ENCODE data around the gene EML4. TPM values are rescaled to one million over a fixed set of nuclear protein-coding genes. Genes with fewer than 3 reads are reported as not detected.

Gene EML4
- total and polyA plus RNA-seq, 9 of the 15 experiments (the other 6 are each of a cell fraction or from before 2014, with no cell fraction given), result 14.7 to 48.3 (median 36.5) TPM

- no peak for TF ChIP-seq CEBPG (CRISPR knock-in tag; IDR thresholded peaks at IDR 0.05)
- no peak for TF ChIP-seq CEBPG (tag; conservative IDR thresholded peaks at IDR 0.05 in 1 of 2, IDR thresholded peaks at IDR 0.05 in 1 of 2)
- no peak for TF ChIP-seq ATF1 (CRISPR knock-in tag; IDR thresholded peaks at IDR 0.05)
- peak; percentile 89 for TF ChIP-seq ATF1 (tag; IDR thresholded peaks at IDR 0.05)
- TF ChIP-seq, protein P1, sequence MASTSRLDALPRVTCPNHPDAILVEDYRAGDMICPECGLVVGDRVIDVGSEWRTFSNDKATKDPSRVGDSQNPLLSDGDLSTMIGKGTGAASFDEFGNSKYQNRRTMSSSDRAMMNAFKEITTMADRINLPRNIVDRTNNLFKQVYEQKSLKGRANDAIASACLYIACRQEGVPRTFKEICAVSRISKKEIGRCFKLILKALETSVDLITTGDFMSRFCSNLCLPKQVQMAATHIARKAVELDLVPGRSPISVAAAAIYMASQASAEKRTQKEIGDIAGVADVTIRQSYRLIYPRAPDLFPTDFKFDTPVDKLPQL (IDR thresholded peaks at IDR 0.05; ENCODE audit: extremely low read depth, insufficient read length), result no peak
- peak; percentile 66 for TF ChIP-seq POLR2B (IDR thresholded peaks at IDR 0.05; ENCODE audit: low read depth, partially characterized antibody)
- TF ChIP-seq TAL1 (IDR thresholded peaks at IDR 0.05), result peak; percentile 40
- peak; percentile 91 for TF ChIP-seq C11orf30 (IDR thresholded peaks at IDR 0.05; ENCODE audit: low read depth)
- peak; percentile 32 to 83; a peak in 2 of 4 replicates for TF ChIP-seq SIN3A (IDR thresholded peaks at IDR 0.05; ENCODE audit: borderline replicate concordance in 2 of 2, control insufficient read depth in 1 of 2, low read depth in 2 of 2, low read length in 2 of 2)
- no peak for TF ChIP-seq ARID3A (IDR thresholded peaks at IDR 0.05; ENCODE audit: borderline replicate concordance, low read depth, low read length)
- TF ChIP-seq SRSF7 (optimal IDR thresholded peaks at IDR 0.05; ENCODE audit: low read depth, low read length), result no peak
- no peak for TF ChIP-seq ID3 (CRISPR knock-in tag; IDR thresholded peaks at IDR 0.05)
- TF ChIP-seq ID3 (tag; IDR thresholded peaks at IDR 0.05), result peak; percentile 68; the same call in 1 of the 2 replicates
- TF ChIP-seq KAT7 (CRISPR knock-in tag; IDR thresholded peaks at IDR 0.05; ENCODE audit: borderline replicate concordance), result peak; percentile 67; the same call in 1 of the 2 replicates
- no peak for TF ChIP-seq TCF7L2 (IDR thresholded peaks at IDR 0.05; ENCODE audit: low read depth, low read length)
- TF ChIP-seq NCOA2 (IDR thresholded peaks at IDR 0.05; ENCODE audit: partially characterized antibody in 2 of 2), result peak in 1 of 2 experiments; percentile 98
- no peak for TF ChIP-seq ZNF445 (CRISPR knock-in tag; IDR thresholded peaks at IDR 0.05; ENCODE audit: low read depth)
- TF ChIP-seq E2F1 (CRISPR knock-in tag; IDR thresholded peaks at IDR 0.05), result 0 out of 2 replicates have a peak, but pooled peaks have one; percentile 59
- no peak for TF ChIP-seq GATAD2B (IDR thresholded peaks at IDR 0.05; ENCODE audit: borderline replicate concordance)
- 0 out of 2 replicates have a peak, but pooled peaks have one; percentile 13 for TF ChIP-seq EP300 (IDR thresholded peaks at IDR 0.05; ENCODE audit: low read length)
- TF ChIP-seq NFE2 (IDR thresholded peaks at IDR 0.05; ENCODE audit: low read depth), result peak; percentile 97
- TF ChIP-seq SAP30 (IDR thresholded peaks at IDR 0.05; ENCODE audit: borderline replicate concordance, insufficient read depth, low read depth, low read length, poor library complexity, severe bottlenecking), result peak; percentile 87
- TF ChIP-seq CBX8 (IDR thresholded peaks at IDR 0.05; ENCODE audit: borderline replicate concordance, extremely low read depth, low read depth, low read length, poor library complexity, severe bottlenecking), result no peak
- TF ChIP-seq MTA1 (IDR thresholded peaks at IDR 0.05; ENCODE audit: borderline replicate concordance), result peak; percentile 95
Measured at GRCh38 chr2:42360890-42361727, 192.0 kb downstream of the EML4 start, which contains the start of gene COX7A2L (continued).
